Eye (tissue), 1 donor: ENCODE results near the gene KRTAP5-5.
"Not testable (repeated sequence)": the region's sequence is repeated elsewhere in the genome, so short reads cannot be mapped to it uniquely, and the experiment has no call there.

ENCODE experiments used
- DNase-seq: peaks from one replicate; pipeline ENCODE4 v3.0.0-alpha.2; 2015

Gene KRTAP5-5

GRCh38 chr11:1642288-1643145 is 12.9 kb downstream of the KRTAP5-5 start:
- DNase-seq = no peak

- DNase-seq = no peak
These were observed 13.6 kb downstream of the KRTAP5-5 start for GRCh38 chr11:1643146-1643690.

- DNase-seq = no peak
These were observed 15.2 kb downstream of the KRTAP5-5 start for GRCh38 chr11:1644601-1645356.

- DNase-seq = no peak
These were observed 15.8 kb downstream of the KRTAP5-5 start for GRCh38 chr11:1645357-1645821.

- not testable (repeated sequence) for DNase-seq
These were observed 17.0 kb downstream of the KRTAP5-5 start for GRCh38 chr11:1646540-1646939.

- no peak for DNase-seq
These were observed 18.5 kb downstream of the KRTAP5-5 start for GRCh38 chr11:1647901-1648652.

GRCh38 chr11:1648653-1649420 is 19.3 kb downstream of the KRTAP5-5 start:
- no peak for DNase-seq

- no peak for DNase-seq
These were observed 20.7 kb downstream of the KRTAP5-5 start for GRCh38 chr11:1650034-1650917.

- no peak for DNase-seq
These were observed 21.3 kb downstream of the KRTAP5-5 start for GRCh38 chr11:1650918-1651262.

- no peak for DNase-seq
These were observed 21.9 kb downstream of the KRTAP5-5 start for GRCh38 chr11:1651411-1651980.

- DNase-seq = no peak
These were observed 22.5 kb downstream of the KRTAP5-5 start for GRCh38 chr11:1652026-1652425.

- no peak for DNase-seq
These were observed 22.8 kb downstream of the KRTAP5-5 start for GRCh38 chr11:1652442-1652770.

GRCh38 chr11:1652771-1653540 is 23.4 kb downstream of the KRTAP5-5 start:
- peak; percentile 89 for DNase-seq

GRCh38 chr11:1653541-1654387 is 24.2 kb downstream of the KRTAP5-5 start:
- DNase-seq = no peak

GRCh38 chr11:1654388-1655167 is 25.0 kb downstream of the KRTAP5-5 start:
- DNase-seq = no peak

- DNase-seq = no peak
These were observed 25.8 kb downstream of the KRTAP5-5 start for GRCh38 chr11:1655168-1656060.

- DNase-seq = no peak
These were observed 26.5 kb downstream of the KRTAP5-5 start for GRCh38 chr11:1656061-1656441.
